B cell (primary cell): ENCODE measurements around the gene ARHGAP27. TPM values are rescaled to one million over a fixed set of nuclear protein-coding genes. Genes with fewer than 3 reads are reported as not detected.
"Not testable (repeated sequence)": the region's sequence is repeated elsewhere in the genome, so short reads cannot be mapped to it uniquely, and the experiment has no call there.

Experiments used
- ATAC-seq: fragments of 200-7000 bp; cut with Tn5 transposase; one replicate; pipeline ENCODE4 v1.10.0; 2021; ENCODE audit warnings: low read depth, mild to moderate bottlenecking, moderate number of reproducible peaks, moderate library complexity
- CTCF ChIA-PET: fragments of 350-600 bp; sonication (Branson Sonifier 250); formaldehyde crosslinking; loops from one replicate; lab custom pipeline; 2021; ENCODE audit warnings: antibody characterized with exemption, inconsistent platforms; lab: Charles Lee
- POLR2A ChIA-PET: fragments of 350-600 bp; sonication (Branson Sonifier 250); formaldehyde crosslinking; loops from one replicate; lab custom pipeline; 2021; ENCODE audit warnings: antibody characterized with exemption; lab: Charles Lee
- DNase-seq: peaks from one replicate; pipeline ENCODE4 v3.0.0; 2013
- H2AFZ ChIP-seq: 2 replicates; pipeline ENCODE4 v1.6.1; 2012; ENCODE audit warnings: mild to moderate bottlenecking, low read depth, low read length; ENCODE audit not compliant: insufficient read depth, poor library complexity, severe bottlenecking
- H3K27ac ChIP-seq, 2 donors: 1 replicate in 1 of 2; 2 replicates in 1 of 2; pipeline ENCODE4 v1.5.1; 2012 to 2013; ENCODE audit warnings: low read length in 2 of 2, mild to moderate bottlenecking in 2 of 2, moderate library complexity in 1 of 2
- H3K27me3 ChIP-seq, 4 experiments: fragments of 200-600 bp in 1 of 4; sonication (generic) in 1 of 4; replicated peaks in 1 of 4; 1 replicate in 2 of 4; 2 replicates in 2 of 4; pipeline versions ENCODE4 v1.6.1 to v1.7.0; 2013 to 2016; ENCODE audit warnings: low read length in 3 of 4, mild to moderate bottlenecking in 2 of 4, mixed read lengths in 1 of 4, moderate library complexity in 1 of 4; ENCODE audit not compliant: insufficient read depth in 4 of 4, control insufficient read depth in 3 of 4; ENCODE audit errors: control extremely low read depth in 1 of 4
- H3K36me3 ChIP-seq, 2 experiments: replicated peaks in 1 of 2; 1 replicate in 1 of 2; 2 replicates in 1 of 2; pipeline versions ENCODE4 v1.6.1 to v1.7.1; 2013; ENCODE audit warnings: low read length in 1 of 2; ENCODE audit not compliant: insufficient read depth in 2 of 2, control insufficient read depth in 1 of 2; ENCODE audit errors: control extremely low read depth in 1 of 2, extremely low read depth in 1 of 2
- H3K4me1 ChIP-seq, 2 donors: fragments of 200-600 bp in 1 of 2; sonication (generic) in 1 of 2; 1 replicate in 1 of 2; 2 replicates in 1 of 2; pipeline versions ENCODE4 v1.5.1 to v1.6.1; 2013 to 2017; ENCODE audit warnings: low read length in 2 of 2; ENCODE audit not compliant: control insufficient read depth in 2 of 2, insufficient read depth in 2 of 2
- H3K4me2 ChIP-seq: replicated peaks from 2 replicates; pipeline ENCODE3; 2012; ENCODE audit warnings: mild to moderate bottlenecking, low read depth, low read length; ENCODE audit not compliant: poor library complexity, severe bottlenecking
- H3K4me3 ChIP-seq, 5 experiments: fragments of 200-600 bp in 1 of 5; sonication (generic) in 1 of 5; 1 replicate in 3 of 5; 2 replicates in 2 of 5; pipeline versions ENCODE4 v1.5.1 to v1.7.0; 2011 to 2016; ENCODE audit warnings: low read length in 4 of 5, mild to moderate bottlenecking in 4 of 5, low read depth in 2 of 5, control low read depth in 1 of 5, moderate library complexity in 1 of 5; ENCODE audit not compliant: insufficient read depth in 1 of 5; ENCODE audit errors: control extremely low read depth in 1 of 5, extremely low read depth in 1 of 5
- H3K79me2 ChIP-seq: fragments of 200-600 bp; sonication (generic); one replicate; pipeline ENCODE4 v1.6.0; 2016; ENCODE audit warnings: low read length; ENCODE audit not compliant: control insufficient read depth, insufficient read depth
- H3K9ac ChIP-seq: fragments of 200-600 bp; sonication (generic); 2 replicates; pipeline ENCODE4 v1.6.1; 2017; ENCODE audit warnings: mild to moderate bottlenecking, low read length, moderate library complexity
- H3K9me3 ChIP-seq, 3 donors: one replicate each; pipeline versions ENCODE4 v1.6.1 to v1.7.1; 2013; ENCODE audit warnings: low read length in 2 of 3; ENCODE audit not compliant: control insufficient read depth in 2 of 3, insufficient read depth in 1 of 3; ENCODE audit errors: control extremely low read depth in 1 of 3
- H4K20me1 ChIP-seq: 2 replicates; pipeline ENCODE4 v1.6.0; 2012; ENCODE audit warnings: mild to moderate bottlenecking, low read length; ENCODE audit not compliant: insufficient read depth, control insufficient read depth, poor library complexity, severe bottlenecking
- H3K27ac Mint-ChIP-seq: one replicate; pipeline ENCODE4 v1.8.0; 2021; ENCODE audit warnings: mixed read lengths
- H3K27me3 Mint-ChIP-seq: one replicate; pipeline ENCODE4 v1.8.0; 2021; ENCODE audit warnings: mixed read lengths
- H3K4me1 Mint-ChIP-seq: one replicate; pipeline ENCODE4 v1.8.0; 2021; ENCODE audit warnings: mixed read lengths
- H3K4me3 Mint-ChIP-seq: one replicate; pipeline ENCODE4 v1.8.0; 2021; ENCODE audit warnings: mixed read lengths
- H3K9me3 Mint-ChIP-seq: one replicate; pipeline ENCODE4 v1.8.0; 2022; ENCODE audit warnings: mixed read lengths; ENCODE audit not compliant: insufficient read depth
- EZH2 ChIP-seq: IDR thresholded peaks from 2 replicates; pipeline ENCODE4 v1.6.1; 2012; ENCODE audit warnings: borderline replicate concordance, low read depth, mild to moderate bottlenecking, moderate library complexity, low read length; ENCODE audit not compliant: insufficient read depth, poor library complexity, severe bottlenecking
- WGBS: methylation state at CpG from one replicate; pipeline ENCODE4 v1.1.5; 2013; ENCODE audit warnings: missing lambda C conversion rate; ENCODE audit not compliant: insufficient coverage; 5-methylcytosine and 5-hydroxymethylcytosine counted together
- intact Hi-C: fragments of 100-400 bp; cut with micrococcal nuclease; formaldehyde crosslinking; loops from one replicate; pipeline ENCODE4 v1.10.0; 2022
- polyA minus RNA-seq: library from RNA; depleted of rRNA, polyadenylated mRNA; stranded (reverse); fragments of >200 nt; gene quantifications from 2 replicates; pipeline ENCODE4 v1.2.3, GENCODE V29; 2012
- polyA plus RNA-seq: library from polyadenylated mRNA; depleted of rRNA; stranded (reverse); fragments of >200 nt; gene quantifications from 2 replicates; pipeline ENCODE4 v1.2.3, GENCODE V29; 2012
- total RNA-seq, 2 donors: library from RNA; stranded (reverse); fragments of 120-200 nt in 1 of 2; gene quantifications; 1 replicate in 1 of 2; 2 replicates in 1 of 2; pipeline versions ENCODE4 v1.2.3 to v1.2.4, GENCODE V29; 2013 to 2022
- TF ChIP-seq, protein P1 (sequence below): fragments of 200-600 bp; IDR thresholded peaks from one replicate; pipeline ENCODE4 v1.8.0; 2022; ENCODE audit warnings: antibody characterized with exemption, mild to moderate bottlenecking

The ARHGAP27 gene, protein sequence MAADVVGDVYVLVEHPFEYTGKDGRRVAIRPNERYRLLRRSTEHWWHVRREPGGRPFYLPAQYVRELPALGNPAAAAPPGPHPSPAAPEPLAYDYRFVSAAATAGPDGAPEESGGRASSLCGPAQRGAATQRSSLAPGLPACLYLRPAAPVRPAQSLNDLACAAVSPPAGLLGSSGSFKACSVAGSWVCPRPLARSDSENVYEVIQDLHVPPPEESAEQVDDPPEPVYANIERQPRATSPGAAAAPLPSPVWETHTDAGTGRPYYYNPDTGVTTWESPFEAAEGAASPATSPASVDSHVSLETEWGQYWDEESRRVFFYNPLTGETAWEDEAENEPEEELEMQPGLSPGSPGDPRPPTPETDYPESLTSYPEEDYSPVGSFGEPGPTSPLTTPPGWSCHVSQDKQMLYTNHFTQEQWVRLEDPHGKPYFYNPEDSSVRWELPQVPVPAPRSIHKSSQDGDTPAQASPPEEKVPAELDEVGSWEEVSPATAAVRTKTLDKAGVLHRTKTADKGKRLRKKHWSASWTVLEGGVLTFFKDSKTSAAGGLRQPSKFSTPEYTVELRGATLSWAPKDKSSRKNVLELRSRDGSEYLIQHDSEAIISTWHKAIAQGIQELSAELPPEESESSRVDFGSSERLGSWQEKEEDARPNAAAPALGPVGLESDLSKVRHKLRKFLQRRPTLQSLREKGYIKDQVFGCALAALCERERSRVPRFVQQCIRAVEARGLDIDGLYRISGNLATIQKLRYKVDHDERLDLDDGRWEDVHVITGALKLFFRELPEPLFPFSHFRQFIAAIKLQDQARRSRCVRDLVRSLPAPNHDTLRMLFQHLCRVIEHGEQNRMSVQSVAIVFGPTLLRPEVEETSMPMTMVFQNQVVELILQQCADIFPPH
- total RNA-seq, result 159 and 162 TPM in 2 replicates
- total RNA-seq (2013), result 87.4 TPM
- polyA plus RNA-seq, result 192 and 227 TPM in 2 replicates
- 121 and 142 TPM in 2 replicates for polyA minus RNA-seq

DNA sequence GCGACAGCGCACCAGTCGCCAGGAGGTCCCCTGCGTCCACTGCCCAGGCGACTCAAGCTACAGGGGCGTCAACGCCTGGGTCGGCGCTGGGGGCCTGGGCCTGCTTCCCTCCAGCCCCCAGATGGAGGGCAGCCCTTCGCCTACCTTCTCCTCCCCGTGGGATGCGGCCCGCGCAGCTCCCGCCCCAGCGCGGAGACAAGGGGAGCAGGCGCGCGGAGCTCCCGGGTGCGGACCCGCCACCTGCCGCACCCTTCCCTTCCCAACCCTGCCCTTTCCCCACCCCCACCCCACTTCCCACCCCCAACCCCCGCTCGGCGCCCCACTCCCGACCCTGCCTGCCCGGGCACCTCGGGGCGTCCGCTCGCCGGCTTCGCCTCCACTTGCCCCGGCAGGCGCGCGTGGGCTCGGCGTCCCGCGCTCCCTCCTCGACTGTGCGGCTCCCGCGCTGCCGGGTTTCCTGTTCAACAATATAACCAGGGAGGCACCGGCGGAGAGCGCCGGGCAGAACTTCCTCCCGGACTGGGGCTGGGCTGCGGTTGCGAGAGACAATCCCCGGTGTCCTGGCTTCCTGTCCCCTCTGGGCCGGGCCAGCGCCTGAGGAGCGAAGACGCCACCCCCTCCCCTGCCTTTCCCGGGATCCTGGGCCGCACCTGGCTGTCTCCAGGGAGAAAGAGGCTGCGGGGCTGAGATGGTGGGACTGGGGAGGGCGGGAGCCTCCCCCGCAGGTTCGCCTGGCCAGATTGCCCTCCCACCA, at the start of gene ARHGAP27:
ARHGAP27 (minus strand) TSS at position 466 of the 754 bp plus-strand sequence. CDS start 2,591 bp downstream, outside the sequence.
- no peaks in the 10 kb centered on the region for H4K20me1 ChIP-seq
- no peaks in the 10 kb centered on the region for H3K27me3 ChIP-seq
- H3K9me3 Mint-ChIP-seq, result no peaks in the 10 kb centered on the region
- H2AFZ ChIP-seq, result peak within 1 kb of the TSS; percentile 75
- peaks cover 31 to 44% of the 10 kb centered on the region in 2 donors for H3K4me1 ChIP-seq
- H3K27ac Mint-ChIP-seq, result peak within 1 kb of the TSS; percentile 74
- under 1% methylated on average over 52 of the region's 66 CpGs for WGBS
- H3K36me3 ChIP-seq, result peaks cover 2 to 8% of the 10 kb centered on the region in 2 experiments
- H3K79me2 ChIP-seq, result no peaks in the 10 kb centered on the region
- no peak for ATAC-seq
- POLR2A ChIA-PET, result interaction anchor here (0.8 kb wide), 1 partner anchor 24 kb away, joined by 4 read pairs; no protein-coding TSS in a partner anchor
- H3K9me3 ChIP-seq, result no peaks in the 10 kb centered on the region
- peak; percentile 44 for DNase-seq
- peak within 1 kb of the TSS; percentile 88 for H3K4me3 Mint-ChIP-seq
- CTCF ChIA-PET, result no interaction called here
- TF ChIP-seq, protein P1, sequence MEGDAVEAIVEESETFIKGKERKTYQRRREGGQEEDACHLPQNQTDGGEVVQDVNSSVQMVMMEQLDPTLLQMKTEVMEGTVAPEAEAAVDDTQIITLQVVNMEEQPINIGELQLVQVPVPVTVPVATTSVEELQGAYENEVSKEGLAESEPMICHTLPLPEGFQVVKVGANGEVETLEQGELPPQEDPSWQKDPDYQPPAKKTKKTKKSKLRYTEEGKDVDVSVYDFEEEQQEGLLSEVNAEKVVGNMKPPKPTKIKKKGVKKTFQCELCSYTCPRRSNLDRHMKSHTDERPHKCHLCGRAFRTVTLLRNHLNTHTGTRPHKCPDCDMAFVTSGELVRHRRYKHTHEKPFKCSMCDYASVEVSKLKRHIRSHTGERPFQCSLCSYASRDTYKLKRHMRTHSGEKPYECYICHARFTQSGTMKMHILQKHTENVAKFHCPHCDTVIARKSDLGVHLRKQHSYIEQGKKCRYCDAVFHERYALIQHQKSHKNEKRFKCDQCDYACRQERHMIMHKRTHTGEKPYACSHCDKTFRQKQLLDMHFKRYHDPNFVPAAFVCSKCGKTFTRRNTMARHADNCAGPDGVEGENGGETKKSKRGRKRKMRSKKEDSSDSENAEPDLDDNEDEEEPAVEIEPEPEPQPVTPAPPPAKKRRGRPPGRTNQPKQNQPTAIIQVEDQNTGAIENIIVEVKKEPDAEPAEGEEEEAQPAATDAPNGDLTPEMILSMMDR, result no peak
- TF ChIP-seq EZH2, result no peak
- no peak within 1 kb of the TSS for H3K27ac ChIP-seq
- H3K4me3 ChIP-seq, result peak within 1 kb of the TSS; percentile 5 to 77 (median 61)
- peak within 1 kb of the TSS; percentile 72 for H3K9ac ChIP-seq
- H3K4me1 Mint-ChIP-seq, result peaks cover 32% of the 10 kb centered on the region
- H3K4me2 ChIP-seq, result peak within 1 kb of the TSS; percentile 99
- intact Hi-C loops, result no loop called here
- H3K27me3 Mint-ChIP-seq, result no peaks in the 10 kb centered on the region

GRCh38 chr17:45482317-45482716, 49.6 kb upstream of the ARHGAP27 start:
- H3K9me3 ChIP-seq, H3K9ac ChIP-seq, H3K4me2 ChIP-seq, H3K4me3 Mint-ChIP-seq, H3K27ac Mint-ChIP-seq, H4K20me1 ChIP-seq, H3K9me3 Mint-ChIP-seq, ATAC-seq, H3K27me3 ChIP-seq, POLR2A ChIA-PET, intact Hi-C loops, DNase-seq, H3K4me3 ChIP-seq, H2AFZ ChIP-seq, H3K27me3 Mint-ChIP-seq, H3K27ac ChIP-seq, CTCF ChIA-PET, H3K36me3 ChIP-seq: not testable (repeated sequence)
- H3K4me1 Mint-ChIP-seq, result peaks cover 16% of the 10 kb centered on the region
- Histone ChIP-seq H3K79me2 (peaks cover 22% of the 10 kb centered on the region), H3K4me1 (peaks cover 0 to 10% of the 10 kb centered on the region in 2 donors)
- no CpG with 5 or more reads among the region's 4 CpGs for WGBS

DNA sequence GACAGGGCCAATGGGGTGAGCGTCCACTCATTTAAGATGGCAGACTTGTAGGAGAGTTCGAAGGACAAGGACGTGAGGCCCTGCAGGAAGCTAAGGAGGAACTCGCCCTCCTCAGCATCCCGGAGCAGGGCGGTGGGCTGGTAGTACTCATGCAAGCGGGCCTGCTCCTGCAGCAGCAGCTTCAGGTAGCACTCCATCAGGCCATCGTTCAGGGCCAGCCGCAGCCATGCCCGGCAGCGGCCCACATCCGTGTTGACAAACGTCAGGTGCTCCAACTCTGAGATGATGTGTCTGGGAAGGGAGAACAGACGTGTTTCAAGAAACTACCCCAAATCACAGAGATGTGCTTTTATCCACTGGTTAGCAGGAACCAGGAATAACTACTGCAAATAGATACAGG, 42.8 kb upstream of the ARHGAP27 start:
- WGBS, result 100% methylated on average over 1 of the region's 14 CpGs
- H3K27ac ChIP-seq, H3K27me3 ChIP-seq, intact Hi-C loops, H3K9me3 ChIP-seq, DNase-seq, H3K4me2 ChIP-seq, H2AFZ ChIP-seq, CTCF ChIA-PET, ATAC-seq, H3K4me3 Mint-ChIP-seq, H3K4me1 ChIP-seq, H3K9me3 Mint-ChIP-seq, H3K4me3 ChIP-seq, H3K27ac Mint-ChIP-seq, H4K20me1 ChIP-seq, H3K79me2 ChIP-seq, POLR2A ChIA-PET, H3K4me1 Mint-ChIP-seq, H3K27me3 Mint-ChIP-seq, H3K9ac ChIP-seq: not testable (repeated sequence)
- peaks cover 0 to 17% of the 10 kb centered on the region in 2 experiments for H3K36me3 ChIP-seq
